ENCODE results near the gene GPX7. TPM values are rescaled to one million over a fixed set of nuclear protein-coding genes. Genes with fewer than 3 reads are reported as not detected.

Gene GPX7
- 10 to 100 TPM; 10.2 to 25.9 TPM for total RNA-seq

DNA sequence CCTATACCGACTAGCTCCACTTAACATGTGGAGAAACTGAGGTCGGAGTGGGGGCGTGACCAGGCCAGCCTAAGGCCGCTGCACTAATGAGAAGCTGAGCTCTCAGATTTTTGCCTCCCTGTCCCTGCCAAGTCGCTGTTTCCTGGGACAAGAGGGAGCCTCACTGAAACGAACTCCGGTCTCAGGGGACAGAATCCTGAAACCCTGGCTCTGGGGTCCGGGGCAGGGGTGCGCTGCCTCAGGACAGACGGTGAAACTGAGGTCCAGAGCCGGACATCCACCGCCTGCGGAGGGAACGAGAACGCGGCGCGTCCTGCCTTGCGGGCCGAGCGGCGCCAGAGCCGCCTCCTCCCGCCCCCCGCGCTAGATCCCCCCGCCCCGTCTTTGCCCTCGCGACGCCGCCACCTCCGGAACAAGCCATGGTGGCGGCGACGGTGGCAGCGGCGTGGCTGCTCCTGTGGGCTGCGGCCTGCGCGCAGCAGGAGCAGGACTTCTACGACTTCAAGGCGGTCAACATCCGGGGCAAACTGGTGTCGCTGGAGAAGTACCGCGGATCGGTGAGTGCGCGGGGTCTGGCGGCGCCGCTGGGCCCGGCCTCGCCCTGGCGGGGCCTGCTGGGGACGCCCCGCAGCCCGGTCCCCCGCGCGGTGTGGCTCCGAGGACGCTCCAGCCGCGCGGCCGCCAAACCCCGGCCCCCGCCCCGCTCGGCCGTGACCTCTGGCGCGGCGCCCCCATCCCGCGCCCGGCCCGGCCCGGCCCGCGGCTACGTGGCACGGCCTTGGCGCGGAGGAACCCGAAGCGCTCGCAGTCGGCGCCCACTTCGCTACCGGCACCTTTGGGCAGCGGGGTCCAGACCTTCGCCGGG lies at the start of gene GPX7:
GPX7 (plus strand) TSS at position 381 of the 865 bp plus-strand sequence; CDS start at position 420, 39 bp downstream.
- peaks cover 6% of the 10 kb centered on the region for H3K36me3 ChIP-seq
- TF ChIP-seq CTCF (IDR thresholded peaks at IDR 0.05) = no peak
- H3K9me3 ChIP-seq = no peaks in the 10 kb centered on the region
- H3K4me3 ChIP-seq = peak within 1 kb of the TSS; percentile 79
- peak; percentile 26 for ATAC-seq (ENCODE audit: insufficient number of reproducible peaks, low FRiP score, low read depth)
- H3K27ac ChIP-seq = peak within 1 kb of the TSS; percentile 71 to 75
- no peaks in the 10 kb centered on the region for H3K27me3 ChIP-seq (replicated peaks; ENCODE audit: insufficient read depth)
- peaks cover 5 to 44% of the 10 kb centered on the region in 2 donors for H3K4me1 ChIP-seq (ENCODE audit: control insufficient read depth in 1 of 2, low read depth in 2 of 2)
- no peak for DNase-seq (ENCODE audit: low spot score)

- no peaks in the 10 kb centered on the region for H3K9me3 ChIP-seq
- H3K4me1 ChIP-seq (ENCODE audit: control insufficient read depth in 1 of 2, low read depth in 2 of 2) = peaks cover 0 to 22% of the 10 kb centered on the region in 2 donors
- H3K27ac ChIP-seq = peak within 1 kb of the TSS; percentile 58 to 74
- H3K27me3 ChIP-seq (replicated peaks; ENCODE audit: insufficient read depth) = no peaks in the 10 kb centered on the region
- TF ChIP-seq CTCF (IDR thresholded peaks at IDR 0.05) = no peak
- DNase-seq (ENCODE audit: low spot score) (peak; percentile 50), ATAC-seq (ENCODE audit: insufficient number of reproducible peaks, low FRiP score, low read depth) (peak; percentile 64)
- no peaks in the 10 kb centered on the region for H3K36me3 ChIP-seq
- peak within 1 kb of the TSS; percentile 93 for H3K4me3 ChIP-seq
These were observed 49.4 kb upstream of the GPX7 start, which contains the start of gene TUT4 for GRCh38 chr1:52552505-52553361. TUT4 (minus strand) TSS chr1:52553092; CDS start chr1:52526280, 26,812 bp downstream.

DNA sequence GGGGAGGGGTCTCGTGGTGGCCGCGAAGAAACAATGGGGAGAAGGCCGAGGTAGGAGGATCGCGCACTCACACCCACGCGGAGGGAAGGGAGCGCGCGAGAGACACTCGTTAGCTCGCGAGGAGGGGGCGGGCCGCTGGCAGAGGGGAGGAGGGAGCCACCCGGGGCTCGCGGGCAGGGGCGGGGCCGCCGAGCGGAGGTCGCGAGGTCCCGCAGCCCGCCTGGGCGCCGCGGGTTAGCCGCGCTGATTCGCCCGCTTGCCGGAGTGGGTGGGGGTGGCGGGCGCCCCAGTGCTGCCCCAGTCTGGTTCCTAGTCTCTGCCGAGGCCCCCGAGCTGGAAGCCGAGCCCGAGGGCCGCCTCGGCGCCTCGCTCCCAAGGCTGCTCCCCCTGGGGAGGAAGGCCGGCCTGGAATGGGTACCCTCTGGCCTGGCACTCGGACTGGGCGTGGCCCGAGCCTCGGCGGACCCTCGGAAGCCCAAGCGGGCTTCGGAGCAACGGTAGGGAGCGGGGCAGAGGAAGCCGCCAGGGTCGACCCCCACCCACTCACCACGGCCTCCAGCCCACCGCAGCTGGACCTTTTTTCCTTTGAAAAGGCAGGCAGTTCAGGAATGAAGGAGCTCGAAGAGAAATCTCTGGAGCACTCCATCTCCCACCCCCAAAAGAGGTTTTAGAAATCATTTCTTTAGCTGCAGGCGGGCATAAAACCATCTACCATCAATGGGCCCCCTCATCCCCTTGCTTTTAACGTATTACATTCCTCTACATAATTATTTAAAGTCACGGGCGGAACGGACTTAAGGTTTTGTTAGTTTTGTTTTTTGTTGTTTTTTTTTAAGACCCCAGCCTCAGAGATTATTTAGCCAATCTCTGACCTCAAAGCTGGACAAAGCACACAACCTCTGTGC lies 48.6 kb upstream of the GPX7 start:
- peak overlapping the region; percentile 93 for H3K4me3 ChIP-seq
- H3K9me3 ChIP-seq = no peaks in the 10 kb centered on the region
- peaks cover 0 to 22% of the 10 kb centered on the region in 2 donors for H3K4me1 ChIP-seq (ENCODE audit: control insufficient read depth in 1 of 2, low read depth in 2 of 2)
- no peaks in the 10 kb centered on the region for H3K27me3 ChIP-seq (replicated peaks; ENCODE audit: insufficient read depth)
- no peaks in the 10 kb centered on the region for H3K36me3 ChIP-seq
- DNase-seq (ENCODE audit: low spot score) (peak; percentile 53), ATAC-seq (ENCODE audit: insufficient number of reproducible peaks, low FRiP score, low read depth) (peak; percentile 88)
- TF ChIP-seq CTCF (IDR thresholded peaks at IDR 0.05) = no peak
- peak overlapping the region; percentile 58 to 74 for H3K27ac ChIP-seq

- Histone ChIP-seq H3K9me3 (no peaks in the 10 kb centered on the region), H3K36me3 (no peaks in the 10 kb centered on the region), H3K27me3 (replicated peaks; ENCODE audit: insufficient read depth) (no peaks in the 10 kb centered on the region), H3K4me1 (ENCODE audit: control insufficient read depth in 1 of 2, low read depth in 2 of 2) (peaks cover 0 to 22% of the 10 kb centered on the region in 2 donors), H3K27ac (peak overlapping the region in 1 of 2 donors; percentile 74), H3K4me3 (peak overlapping the region; percentile 93)
- no peak for TF ChIP-seq CTCF (IDR thresholded peaks at IDR 0.05)
- DNase-seq (ENCODE audit: low spot score) (no peak), ATAC-seq (ENCODE audit: insufficient number of reproducible peaks, low FRiP score, low read depth) (no peak)
These were observed 47.9 kb upstream of the GPX7 start for GRCh38 chr1:52554267-52554640.
